GM10266 (cell line): ENCODE data around the gene RBBP7.

Experiments used
- DNase-seq: peaks from one replicate; pipeline ENCODE4 v3.0.0; 2012; ENCODE audit errors: extremely low spot score
- CTCF ChIP-seq: IDR thresholded peaks from 2 replicates; pipeline ENCODE4 v1.5.1; 2012; ENCODE audit warnings: mild to moderate bottlenecking, low read depth; ENCODE audit not compliant: control insufficient read depth, insufficient read depth; ENCODE audit errors: missing control alignments

RBBP7 gene

GRCh38 chrX:16838202-16839066, 31.7 kb downstream of the RBBP7 start:
- DNase-seq: no peak
- no peak for TF ChIP-seq CTCF

GRCh38 chrX:16836371-16836770, 33.8 kb downstream of the RBBP7 start:
- no peak for TF ChIP-seq CTCF
- no peak for DNase-seq

- no peak for TF ChIP-seq CTCF
- DNase-seq: no peak
Measured at GRCh38 chrX:16834806-16835205, 35.4 kb downstream of the RBBP7 start.

GRCh38 chrX:16832301-16832700, 37.9 kb downstream of the RBBP7 start:
- TF ChIP-seq CTCF: no peak
- DNase-seq: no peak

- DNase-seq: no peak
- TF ChIP-seq CTCF: no peak
Measured at GRCh38 chrX:16828124-16828908, 41.8 kb downstream of the RBBP7 start.

- no peak for TF ChIP-seq CTCF
- no peak for DNase-seq
Measured at GRCh38 chrX:16827225-16827624, 42.9 kb downstream of the RBBP7 start.

GRCh38 chrX:16826207-16826606, 44.0 kb downstream of the RBBP7 start:
- DNase-seq: peak; percentile 11
- TF ChIP-seq CTCF: peak; percentile 33
